Natural killer cell (primary cell): Measurements from ENCODE around the gene SRRD. TPM values are rescaled to one million over a fixed set of nuclear protein-coding genes. Genes with fewer than 3 reads are reported as not detected.

Source experiments
- ATAC-seq, 3 donors: fragments of 150-1000 bp in 2 of 3; fragments of 200-7000 bp in 1 of 3; cut with Tn5 transposase; 1 replicate in 1 of 3; 2 replicates in 2 of 3; pipeline ENCODE4 v1.10.0; 2021; ENCODE audit warnings: mild to moderate bottlenecking in 2 of 3, moderate library complexity in 2 of 3
- DNase-seq, 2 donors: peaks; one replicate each; pipeline versions ENCODE4 v3.0.0 to v3.0.0-alpha.2; 2013 to 2021; ENCODE audit warnings: mixed read lengths in 1 of 2
- H3K27ac ChIP-seq: one replicate; pipeline ENCODE4 v1.5.1; 2013; ENCODE audit warnings: mild to moderate bottlenecking, low read length
- H3K27me3 ChIP-seq: one replicate; pipeline ENCODE4 v1.6.1; 2013; ENCODE audit warnings: low read length; ENCODE audit not compliant: control insufficient read depth, insufficient read depth
- H3K36me3 ChIP-seq: one replicate; pipeline ENCODE4 v1.6.1; 2013; ENCODE audit warnings: low read length; ENCODE audit not compliant: control insufficient read depth, insufficient read depth
- H3K4me1 ChIP-seq: one replicate; pipeline ENCODE4 v1.6.1; 2013; ENCODE audit warnings: low read length; ENCODE audit not compliant: control insufficient read depth, insufficient read depth
- H3K4me3 ChIP-seq: one replicate; pipeline ENCODE4 v1.5.1; 2013; ENCODE audit warnings: low read length
- H3K9me3 ChIP-seq: one replicate; pipeline ENCODE4 v1.6.1; 2013; ENCODE audit warnings: low read length; ENCODE audit not compliant: control insufficient read depth, insufficient read depth
- H3K27ac Mint-ChIP-seq, 2 donors: one replicate each; pipeline ENCODE4 v1.8.0; 2022; ENCODE audit warnings: mild to moderate bottlenecking in 2 of 2, mixed read lengths in 2 of 2, moderate library complexity in 1 of 2
- H3K27me3 Mint-ChIP-seq, 2 donors: one replicate each; pipeline ENCODE4 v1.8.0; 2022; ENCODE audit warnings: low read depth in 2 of 2, mixed read lengths in 2 of 2
- H3K36me3 Mint-ChIP-seq: one replicate; pipeline ENCODE4 v1.8.0; 2022; ENCODE audit warnings: mixed read lengths
- H3K4me1 Mint-ChIP-seq, 2 donors: one replicate each; pipeline ENCODE4 v1.8.0; 2022; ENCODE audit warnings: mixed read lengths in 2 of 2
- H3K4me3 Mint-ChIP-seq: one replicate; pipeline ENCODE4 v1.8.0; 2022; ENCODE audit warnings: mild to moderate bottlenecking, moderate library complexity, mixed read lengths
- H3K9me3 Mint-ChIP-seq, 2 donors: one replicate each; pipeline ENCODE4 v1.8.0; 2022; ENCODE audit warnings: mixed read lengths in 2 of 2
- CTCF ChIP-seq: fragments of 200-600 bp; IDR thresholded peaks from one replicate; pipeline ENCODE4 v1.8.0; 2022; ENCODE audit warnings: antibody characterized with exemption
- WGBS: methylation state at CpG from one replicate; pipeline ENCODE4 v1.1.7; 2013; ENCODE audit warnings: missing lambda C conversion rate; ENCODE audit not compliant: insufficient coverage; 5-methylcytosine and 5-hydroxymethylcytosine counted together
- intact Hi-C: fragments of 100-400 bp; cut with micrococcal nuclease; formaldehyde crosslinking; loops from one replicate; pipeline ENCODE4 v1.14.2; 2022
- total RNA-seq, 4 donors: library from RNA; stranded (reverse); fragments of 120-200 nt in 1 of 4; gene quantifications; one replicate each; pipeline versions ENCODE4 v1.2.3 to v1.2.4, GENCODE V29; 2013 to 2022

The SRRD gene
- total RNA-seq, 3 donors from 2014 or later (not counting 1 experiment from before 2014, with no cell fraction given), result 18.8 to 21.5 (median 21.4) TPM

DNA sequence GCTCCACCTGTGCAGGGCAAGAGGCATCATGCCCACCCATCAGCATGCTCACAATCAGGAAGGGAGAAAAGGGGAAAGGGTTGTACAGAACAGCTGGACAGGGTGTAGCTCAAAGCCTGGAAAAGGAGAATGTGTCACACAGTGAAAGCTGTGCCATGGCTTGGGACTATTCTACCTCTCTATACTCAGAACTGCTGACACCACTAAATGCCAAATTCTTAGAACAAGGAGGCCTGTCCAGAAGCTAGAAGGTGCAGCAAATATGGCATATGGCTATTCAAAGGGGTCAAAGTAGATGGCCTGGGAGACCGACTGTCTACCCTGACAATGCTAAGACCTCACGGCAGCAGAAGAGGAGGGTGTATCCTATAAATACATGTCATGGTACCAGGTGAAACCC lies 12.9 kb upstream of the SRRD start:
- Histone ChIP-seq H3K27ac (no peak overlapping the region), H3K27me3 (no peaks in the 10 kb centered on the region), H3K36me3 (peaks cover 61% of the 10 kb centered on the region), H3K9me3 (no peaks in the 10 kb centered on the region), H3K4me1 (no peaks in the 10 kb centered on the region), H3K4me3 (no peak overlapping the region)
- Mint-ChIP-seq H3K4me1 (peaks cover 6 to 12% of the 10 kb centered on the region in 2 donors), H3K27me3 (no peaks in the 10 kb centered on the region), H3K4me3 (no peak overlapping the region), H3K36me3 (peaks cover 12% of the 10 kb centered on the region), H3K9me3 (no peaks in the 10 kb centered on the region), H3K27ac (no peak overlapping the region)
- TF ChIP-seq CTCF, result no peak
- ATAC-seq (no peak), DNase-seq (no peak)
- 92% methylated on average over 2 of the region's 2 CpGs for WGBS
- intact Hi-C loops, result no loop called here

DNA sequence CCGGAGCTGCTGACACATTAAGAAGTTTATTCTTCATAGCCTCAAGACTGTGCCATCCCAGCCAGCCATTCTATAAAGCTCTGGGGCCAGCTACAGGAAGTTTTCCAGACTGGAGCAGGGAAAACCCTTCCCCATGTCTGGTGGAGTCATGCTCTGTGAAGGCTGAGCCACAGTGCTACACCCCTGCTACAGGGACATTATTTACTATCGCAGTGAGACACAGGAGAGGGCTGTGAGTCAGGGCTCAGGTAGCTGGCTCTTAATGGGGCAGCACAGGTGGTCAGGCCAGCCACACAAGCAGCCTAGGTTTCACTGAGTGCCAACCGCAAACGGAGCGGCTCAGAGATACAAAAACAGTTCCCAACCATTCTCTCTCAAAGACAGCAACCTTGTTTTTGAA lies 12.2 kb upstream of the SRRD start:
- Histone ChIP-seq H3K4me1 (no peaks in the 10 kb centered on the region), H3K9me3 (no peaks in the 10 kb centered on the region), H3K36me3 (peaks cover 59% of the 10 kb centered on the region), H3K27ac (no peak overlapping the region), H3K4me3 (no peak overlapping the region), H3K27me3 (no peaks in the 10 kb centered on the region)
- Mint-ChIP-seq H3K27me3 (no peaks in the 10 kb centered on the region), H3K4me1 (peaks cover 6 to 12% of the 10 kb centered on the region in 2 donors), H3K27ac (no peak overlapping the region), H3K36me3 (peaks cover 15% of the 10 kb centered on the region), H3K4me3 (no peak overlapping the region), H3K9me3 (no peaks in the 10 kb centered on the region)
- ATAC-seq, result no peak
- DNase-seq, result no peak
- 100% methylated on average over 2 of the region's 5 CpGs for WGBS
- TF ChIP-seq CTCF, result no peak
- intact Hi-C loops, result no loop called here

- peak overlapping the region; percentile 62 for H3K4me3 Mint-ChIP-seq
- H3K4me1 Mint-ChIP-seq, result peaks cover 19 to 29% of the 10 kb centered on the region in 2 donors
- H3K27ac Mint-ChIP-seq, result peak overlapping the region; percentile 82 to 87
- peaks cover 18% of the 10 kb centered on the region for H3K36me3 Mint-ChIP-seq
- intact Hi-C loops, result no loop called here
- ATAC-seq (peak; percentile 60 to 74 (median 73)), DNase-seq (no peak)
- no peak for TF ChIP-seq CTCF
- H3K27me3 ChIP-seq, result no peaks in the 10 kb centered on the region
- H3K4me3 ChIP-seq, result no peak overlapping the region
- no peaks in the 10 kb centered on the region for H3K27me3 Mint-ChIP-seq
- H3K36me3 ChIP-seq, result peaks cover 52% of the 10 kb centered on the region
- peak overlapping the region; percentile 3 for H3K27ac ChIP-seq
- H3K9me3 Mint-ChIP-seq, result no peaks in the 10 kb centered on the region
- H3K9me3 ChIP-seq, result no peaks in the 10 kb centered on the region
- H3K4me1 ChIP-seq, result no peaks in the 10 kb centered on the region
Measured at GRCh38 chr22:26474682-26475081, 9.0 kb upstream of the SRRD start.

GRCh38 chr22:26476705-26477340 lies 6.9 kb upstream of the SRRD start:
- no peak overlapping the region for H3K4me3 ChIP-seq
- H3K27me3 Mint-ChIP-seq, result no peaks in the 10 kb centered on the region
- ATAC-seq (no peak), DNase-seq (no peak)
- intact Hi-C loops, result no loop called here
- no peak overlapping the region for H3K27ac ChIP-seq
- H3K9me3 Mint-ChIP-seq, result no peaks in the 10 kb centered on the region
- H3K36me3 ChIP-seq, result peaks cover 30% of the 10 kb centered on the region
- WGBS, result 96% methylated on average over 3 of the region's 4 CpGs
- H3K4me1 ChIP-seq, result peaks cover 7% of the 10 kb centered on the region
- H3K27me3 ChIP-seq, result no peaks in the 10 kb centered on the region
- H3K36me3 Mint-ChIP-seq, result peaks cover 18% of the 10 kb centered on the region
- H3K9me3 ChIP-seq, result no peaks in the 10 kb centered on the region
- H3K27ac Mint-ChIP-seq, result no peak overlapping the region
- TF ChIP-seq CTCF, result no peak
- no peak overlapping the region for H3K4me3 Mint-ChIP-seq
- peaks cover 33 to 42% of the 10 kb centered on the region in 2 donors for H3K4me1 Mint-ChIP-seq
